Gastroesophageal sphincter (tissue), 3 donors: ENCODE results near the gene S100A16.

Source experiments
- CTCF ChIP-seq, 4 experiments: fragments of 200-600 bp in 2 of 4; fragments of 450-650 bp in 2 of 4; sonication (generic) in 1 of 4; IDR thresholded peaks; one replicate each; pipeline ENCODE4 v1.5.1; 2017 to 2019; ENCODE audit warnings: antibody characterized with exemption in 4 of 4, mild to moderate bottlenecking in 2 of 4, moderate library complexity in 2 of 4
- EP300 ChIP-seq: sonication (generic); formaldehyde crosslinking; IDR thresholded peaks from one replicate; pipeline ENCODE4 v1.6.1; 2017; ENCODE audit warnings: antibody characterized with exemption, mild to moderate bottlenecking

- no peak for TF ChIP-seq CTCF (IDR thresholded peaks at IDR 0.05)
- TF ChIP-seq EP300 = no peak
Observed at GRCh38 chr1:153610811-153611301, 2.1 kb downstream of the S100A16 start.
